ENCODE results near the gene LIPI. TPM values are rescaled to one million over a fixed set of nuclear protein-coding genes. Genes with fewer than 3 reads are reported as not detected.
A peak's percentile ranks its signal among the peaks of the same experiment; 100 is the strongest.
"Not testable (repeated sequence)": the region's sequence is repeated elsewhere in the genome, so short reads cannot be mapped to it uniquely, and the experiment has no call there.

The LIPI gene
- total and polyA plus RNA-seq, 3 experiments from 2014 or later: not detected

DNA sequence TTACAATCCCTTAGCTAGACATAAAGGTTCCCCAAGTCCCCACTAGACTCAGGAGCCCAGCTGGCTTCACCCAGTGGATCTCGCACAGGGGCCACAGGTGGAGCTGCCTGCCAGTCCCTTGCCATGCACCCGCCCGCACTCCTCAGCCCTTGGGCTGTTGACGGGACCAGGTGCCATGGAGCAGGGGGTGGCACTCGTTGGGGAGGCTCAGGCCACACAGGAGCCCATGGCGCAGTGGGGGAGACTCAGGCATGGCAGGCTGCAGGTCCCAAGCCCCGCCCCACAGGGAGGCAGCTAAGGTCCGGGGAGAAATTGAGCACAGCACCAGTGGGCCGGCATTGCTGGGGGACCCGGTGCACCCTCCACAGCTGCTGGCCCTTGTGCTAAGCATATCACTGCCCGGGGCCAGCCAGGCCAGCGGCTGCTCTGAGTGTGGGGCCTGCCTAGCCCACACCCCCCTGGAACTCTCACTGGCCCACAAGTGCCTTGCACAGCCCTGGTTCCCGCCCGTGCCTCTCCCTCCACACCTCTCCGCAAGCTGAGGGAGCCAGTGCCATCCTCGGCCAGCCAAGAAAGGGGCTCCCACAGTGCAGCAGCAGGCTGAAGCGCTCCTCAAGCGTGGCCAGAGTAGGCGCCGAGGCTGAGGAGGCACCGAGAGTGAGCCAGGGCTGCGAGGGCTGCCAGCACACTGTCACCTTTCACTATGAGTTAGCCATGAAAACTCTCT, 117.8 kb downstream of the LIPI start:
- Histone ChIP-seq H3K4me3 (ENCODE audit: low read length) (no peak overlapping the region), H3K9me3 (ENCODE audit: low read length) (no peaks in the 10 kb centered on the region), H3K27me3 (ENCODE audit: insufficient read depth, low read length, poor library complexity, severe bottlenecking) (no peaks in the 10 kb centered on the region), H3K27ac (ENCODE audit: low read depth, low read length) (no peak overlapping the region), H3K36me3 (ENCODE audit: insufficient read depth, low read length) (no peaks in the 10 kb centered on the region), H3K4me1 (ENCODE audit: insufficient read depth, low read length) (no peaks in the 10 kb centered on the region)
- DNase-seq: no peak
- Mint-ChIP-seq H3K27me3 (peaks cover 0 to 1% of the 10 kb centered on the region in 2 donors), H3K4me3 (no peak overlapping the region), H3K36me3 (peaks cover 0 to 5% (median 3%) of the 10 kb centered on the region in 3 donors), H3K27ac (no peak overlapping the region), H3K4me1 (no peaks in the 10 kb centered on the region), H3K9me3 (peaks cover 0 to 2% (median 0%) of the 10 kb centered on the region in 5 donors)
- CTCF ChIA-PET: no interaction called here
- POLR2A ChIA-PET: no interaction called here

DNA sequence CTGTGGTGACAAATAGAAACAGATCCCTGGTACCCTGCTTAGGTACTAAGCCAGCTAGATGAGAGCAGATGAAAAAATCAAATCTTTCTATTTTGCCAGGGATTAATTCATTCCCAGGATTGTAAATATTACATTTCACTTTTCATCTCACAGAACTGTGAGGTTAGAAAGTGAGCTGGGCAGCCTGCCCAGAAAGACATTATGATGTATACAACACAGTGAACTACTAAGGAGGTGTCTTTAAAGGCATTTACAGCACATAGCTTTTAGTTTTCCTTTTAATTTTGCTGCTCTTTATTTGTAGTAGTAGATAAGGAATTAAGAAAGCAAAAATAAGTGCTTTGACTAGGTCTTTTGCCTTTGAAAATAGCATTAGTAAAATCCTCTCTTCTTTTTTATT, 120.6 kb downstream of the LIPI start:
- H3K4me1 ChIP-seq (ENCODE audit: insufficient read depth, low read length); H3K4me3 Mint-ChIP-seq; H3K4me1 Mint-ChIP-seq; H3K27ac Mint-ChIP-seq; H3K36me3 ChIP-seq (ENCODE audit: insufficient read depth, low read length); POLR2A ChIA-PET; H3K27me3 Mint-ChIP-seq; H3K27me3 ChIP-seq (ENCODE audit: insufficient read depth, low read length, poor library complexity, severe bottlenecking); H3K27ac ChIP-seq (ENCODE audit: low read depth, low read length); DNase-seq; H3K9me3 ChIP-seq (ENCODE audit: low read length); H3K9me3 Mint-ChIP-seq; CTCF ChIA-PET; H3K4me3 ChIP-seq (ENCODE audit: low read length); H3K36me3 Mint-ChIP-seq: not testable (repeated sequence)

DNA sequence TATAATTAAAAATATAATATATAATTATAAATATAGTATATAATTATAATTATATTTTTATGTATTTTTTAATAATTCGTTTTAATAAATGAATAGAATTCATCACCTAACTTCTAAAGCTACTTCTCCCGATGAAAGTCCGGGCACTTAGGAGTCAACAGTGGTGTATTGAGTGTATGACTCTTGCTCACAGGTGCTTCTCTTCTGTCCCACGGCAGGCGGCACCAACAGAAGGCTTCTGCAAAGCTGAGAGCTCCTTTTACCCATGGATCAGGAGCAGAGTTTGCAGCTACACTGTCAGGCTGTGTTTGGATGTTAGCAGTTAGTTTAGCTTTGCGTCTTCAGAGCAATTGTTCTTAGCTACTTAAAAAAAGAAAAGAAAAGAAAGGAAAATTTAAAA, 122.4 kb downstream of the LIPI start:
- H3K27ac ChIP-seq (ENCODE audit: low read depth, low read length): no peak overlapping the region
- no peaks in the 10 kb centered on the region for H3K36me3 ChIP-seq (ENCODE audit: insufficient read depth, low read length)
- DNase-seq: no peak
- Mint-ChIP-seq H3K36me3 (peaks cover 0 to 2% (median 0%) of the 10 kb centered on the region in 3 donors), H3K4me1 (no peaks in the 10 kb centered on the region), H3K27me3 (peaks cover 0 to 1% of the 10 kb centered on the region in 2 donors), H3K4me3 (no peak overlapping the region), H3K9me3 (peaks cover 0 to 5% (median 2%) of the 10 kb centered on the region in 5 donors), H3K27ac (no peak overlapping the region)
- H3K4me3 ChIP-seq (ENCODE audit: low read length): no peak overlapping the region
- ChIA-PET CTCF (no interaction called here), POLR2A (no interaction called here)
- H3K27me3 ChIP-seq (ENCODE audit: insufficient read depth, low read length, poor library complexity, severe bottlenecking): no peaks in the 10 kb centered on the region
- no peaks in the 10 kb centered on the region for H3K9me3 ChIP-seq (ENCODE audit: low read length)
- no peaks in the 10 kb centered on the region for H3K4me1 ChIP-seq (ENCODE audit: insufficient read depth, low read length)

DNA sequence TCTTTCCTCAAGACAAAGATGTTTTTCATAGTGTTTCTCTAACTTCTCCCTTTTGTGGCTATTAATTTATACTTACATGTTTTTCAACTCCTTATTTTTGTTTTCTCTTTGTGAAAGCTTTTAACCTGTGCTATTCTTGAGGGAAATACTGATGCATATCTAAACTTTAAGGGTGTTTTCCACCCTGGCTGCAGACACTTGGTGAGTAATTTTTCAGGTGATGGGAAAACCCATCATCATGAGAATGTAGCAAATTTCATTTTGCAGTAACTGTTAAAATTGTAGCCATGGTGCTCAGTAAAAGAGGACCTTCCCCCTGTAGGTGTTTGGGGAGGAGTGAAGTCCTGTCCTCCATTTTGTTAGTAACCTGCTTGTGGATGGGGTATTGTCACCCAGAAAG, 124.2 kb downstream of the LIPI start:
- CTCF ChIA-PET: no interaction called here
- peak overlapping the region in 1 of 8 donors; percentile 56 for H3K27ac Mint-ChIP-seq
- H3K27ac ChIP-seq (ENCODE audit: low read depth, low read length): no peak overlapping the region

DNA sequence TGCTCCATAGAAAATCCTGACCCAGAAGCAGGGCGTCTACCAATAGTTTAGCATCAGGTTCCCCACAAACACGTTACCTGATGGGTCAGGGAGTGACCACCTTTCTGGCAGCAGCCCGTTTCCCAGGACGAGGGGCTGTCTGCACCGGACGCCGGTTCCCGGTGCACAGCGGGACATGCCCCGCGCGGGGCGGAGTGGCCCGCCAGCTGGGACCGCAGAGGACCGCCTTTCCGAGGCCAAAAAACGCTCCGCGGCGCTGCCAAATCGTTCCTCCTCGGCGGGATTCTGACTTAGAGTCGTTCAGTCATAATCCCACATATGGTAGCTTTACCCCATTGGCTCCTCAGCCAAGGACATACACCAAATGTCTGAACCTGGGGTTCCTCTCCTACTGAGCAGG, 126.1 kb downstream of the LIPI start:
- Mint-ChIP-seq H3K27ac (no peak overlapping the region), H3K36me3 (peaks cover 0 to 2% (median 0%) of the 10 kb centered on the region in 3 donors), H3K4me1 (no peaks in the 10 kb centered on the region), H3K4me3 (no peak overlapping the region), H3K27me3 (no peaks in the 10 kb centered on the region), H3K9me3 (peaks cover 0 to 12% (median 5%) of the 10 kb centered on the region in 5 donors)
- Histone ChIP-seq H3K9me3 (ENCODE audit: low read length) (no peaks in the 10 kb centered on the region), H3K36me3 (ENCODE audit: insufficient read depth, low read length) (no peaks in the 10 kb centered on the region), H3K27ac (ENCODE audit: low read depth, low read length) (no peak overlapping the region), H3K4me1 (ENCODE audit: insufficient read depth, low read length) (no peaks in the 10 kb centered on the region), H3K27me3 (ENCODE audit: insufficient read depth, low read length, poor library complexity, severe bottlenecking) (no peaks in the 10 kb centered on the region), H3K4me3 (ENCODE audit: low read length) (no peak overlapping the region)
- no peak for DNase-seq
- POLR2A ChIA-PET: no interaction called here
- CTCF ChIA-PET: no interaction called here

More for the DNA sequence above, 124.2 kb downstream of the LIPI start:
- Histone ChIP-seq H3K36me3 (ENCODE audit: insufficient read depth, low read length) (no peaks in the 10 kb centered on the region), H3K27me3 (ENCODE audit: insufficient read depth, low read length, poor library complexity, severe bottlenecking) (no peaks in the 10 kb centered on the region), H3K4me3 (ENCODE audit: low read length) (no peak overlapping the region), H3K9me3 (ENCODE audit: low read length) (no peaks in the 10 kb centered on the region), H3K4me1 (ENCODE audit: insufficient read depth, low read length) (no peaks in the 10 kb centered on the region)
- H3K9me3 Mint-ChIP-seq: peaks cover 0 to 9% (median 4%) of the 10 kb centered on the region in 5 donors
- H3K36me3 Mint-ChIP-seq: peaks cover 0 to 4% (median 0%) of the 10 kb centered on the region in 3 donors
- H3K27me3 Mint-ChIP-seq: peaks cover 0 to 1% of the 10 kb centered on the region in 2 donors
- DNase-seq: no peak
- no peaks in the 10 kb centered on the region for H3K4me1 Mint-ChIP-seq
- POLR2A ChIA-PET: no interaction called here
- H3K4me3 Mint-ChIP-seq: no peak overlapping the region

DNA sequence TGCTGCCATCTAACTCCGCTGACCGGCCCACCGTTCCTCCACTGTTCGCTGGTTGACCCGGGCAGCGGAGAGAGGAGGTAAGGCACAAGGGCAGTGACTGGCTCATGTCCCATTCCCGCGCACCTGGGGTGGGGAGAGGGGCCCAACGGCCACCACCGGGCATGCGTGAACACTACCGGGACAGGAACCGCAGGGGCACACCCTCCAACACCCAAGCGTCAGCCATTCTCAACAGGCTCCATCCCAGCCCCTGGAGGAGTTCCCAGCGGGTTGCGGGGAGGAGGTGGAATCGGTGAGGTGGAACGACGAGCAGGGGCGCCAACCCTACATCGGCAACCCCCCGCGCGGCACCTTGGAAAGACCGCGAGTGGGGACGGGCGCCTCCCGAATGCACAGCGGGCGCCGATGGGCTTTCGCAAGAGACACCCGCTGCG, 126.7 kb downstream of the LIPI start:
- Histone ChIP-seq H3K4me1 (ENCODE audit: insufficient read depth, low read length) (no peaks in the 10 kb centered on the region), H3K27me3 (ENCODE audit: insufficient read depth, low read length, poor library complexity, severe bottlenecking) (no peaks in the 10 kb centered on the region), H3K27ac (ENCODE audit: low read depth, low read length) (no peak overlapping the region), H3K36me3 (ENCODE audit: insufficient read depth, low read length) (no peaks in the 10 kb centered on the region), H3K4me3 (ENCODE audit: low read length) (no peak overlapping the region), H3K9me3 (ENCODE audit: low read length) (no peaks in the 10 kb centered on the region)
- no peaks in the 10 kb centered on the region for H3K27me3 Mint-ChIP-seq
- ChIA-PET CTCF (no interaction called here), POLR2A (no interaction called here)
- H3K9me3 Mint-ChIP-seq: peaks cover 0 to 12% (median 4%) of the 10 kb centered on the region in 5 donors
- H3K36me3 Mint-ChIP-seq: peaks cover 0 to 2% (median 0%) of the 10 kb centered on the region in 3 donors
- no peak overlapping the region for H3K4me3 Mint-ChIP-seq
- no peak for DNase-seq
- no peak overlapping the region for H3K27ac Mint-ChIP-seq
- H3K4me1 Mint-ChIP-seq: no peaks in the 10 kb centered on the region

DNA sequence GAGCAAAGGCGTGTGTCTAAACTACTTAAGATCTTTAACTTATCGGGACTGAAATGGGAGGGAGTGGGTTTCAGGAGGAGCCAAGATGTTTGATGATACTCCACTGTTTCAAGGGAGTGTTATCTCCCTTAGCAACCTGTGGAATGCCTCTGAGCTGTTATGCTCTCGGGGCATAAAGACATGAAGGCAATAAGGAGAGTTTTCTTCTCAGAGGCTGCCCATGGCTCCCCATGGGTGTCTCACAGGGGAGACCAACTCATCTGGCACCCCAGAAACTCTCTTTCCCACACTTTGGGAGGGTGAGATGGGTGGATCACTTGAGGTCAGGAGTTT, 130.0 kb downstream of the LIPI start:
- no peaks in the 10 kb centered on the region for H3K27me3 ChIP-seq (ENCODE audit: insufficient read depth, low read length, poor library complexity, severe bottlenecking)
- H3K4me3 ChIP-seq (ENCODE audit: low read length): no peak overlapping the region
- no peaks in the 10 kb centered on the region for H3K9me3 ChIP-seq (ENCODE audit: low read length)
- no peak overlapping the region for H3K27ac Mint-ChIP-seq
- no peaks in the 10 kb centered on the region for H3K27me3 Mint-ChIP-seq
- peaks cover 4 to 5% (median 4%) of the 10 kb centered on the region in 3 donors for H3K4me1 Mint-ChIP-seq
- no peak overlapping the region for H3K4me3 Mint-ChIP-seq
- H3K4me1 ChIP-seq (ENCODE audit: insufficient read depth, low read length): no peaks in the 10 kb centered on the region
- no peaks in the 10 kb centered on the region for H3K36me3 ChIP-seq (ENCODE audit: insufficient read depth, low read length)
- no peak for DNase-seq
- H3K9me3 Mint-ChIP-seq: peaks cover 0 to 26% (median 9%) of the 10 kb centered on the region in 5 donors
- H3K27ac ChIP-seq (ENCODE audit: low read depth, low read length): no peak overlapping the region
- CTCF ChIA-PET: no interaction called here
- POLR2A ChIA-PET: no interaction called here
- peaks cover 0 to 2% (median 0%) of the 10 kb centered on the region in 3 donors for H3K36me3 Mint-ChIP-seq

DNA sequence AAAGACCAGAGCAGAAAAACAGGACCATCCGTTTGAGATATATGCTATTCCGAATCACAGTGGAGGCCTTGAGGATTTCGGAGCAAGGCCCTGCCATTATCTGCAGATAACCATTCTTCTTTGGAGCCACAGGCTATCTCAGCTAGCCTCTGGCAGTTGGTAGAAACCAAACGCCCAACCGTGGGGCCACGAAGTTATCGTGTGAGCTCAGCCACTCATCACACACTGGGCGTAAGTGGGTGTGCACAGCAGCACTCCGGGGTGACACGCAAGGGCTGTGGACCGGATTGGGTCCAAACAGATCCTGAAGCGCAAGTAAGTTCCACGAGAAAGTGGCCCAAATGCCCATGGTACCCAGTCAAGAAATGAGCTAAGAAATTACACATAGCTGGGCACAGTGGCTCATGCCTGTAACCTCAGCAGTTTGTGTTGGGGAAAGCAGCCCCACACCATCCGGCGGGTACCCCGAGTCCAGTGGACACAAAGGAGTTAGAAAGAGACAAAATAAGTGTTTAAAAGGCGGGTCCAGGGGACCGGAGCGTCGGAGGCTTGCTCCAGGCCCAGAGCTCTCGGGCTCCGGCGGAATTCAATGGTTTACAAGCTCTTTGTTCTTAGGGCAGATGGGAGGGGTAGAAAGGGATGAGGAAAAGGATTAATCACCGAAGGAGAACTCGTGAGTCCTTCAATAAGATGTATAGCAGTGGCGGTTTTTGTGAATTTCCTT, 130.6 kb downstream of the LIPI start:
- H3K4me1 Mint-ChIP-seq: peaks cover 4 to 5% (median 4%) of the 10 kb centered on the region in 3 donors
- Histone ChIP-seq H3K36me3 (ENCODE audit: insufficient read depth, low read length) (no peaks in the 10 kb centered on the region), H3K9me3 (ENCODE audit: low read length) (no peaks in the 10 kb centered on the region), H3K27ac (ENCODE audit: low read depth, low read length) (no peak overlapping the region), H3K27me3 (ENCODE audit: insufficient read depth, low read length, poor library complexity, severe bottlenecking) (no peaks in the 10 kb centered on the region), H3K4me1 (ENCODE audit: insufficient read depth, low read length) (no peaks in the 10 kb centered on the region), H3K4me3 (ENCODE audit: low read length) (no peak overlapping the region)
- POLR2A ChIA-PET: no interaction called here
- H3K27ac Mint-ChIP-seq: no peak overlapping the region
- CTCF ChIA-PET: no interaction called here
- H3K9me3 Mint-ChIP-seq: peaks cover 0 to 26% (median 9%) of the 10 kb centered on the region in 5 donors
- peaks cover 0 to 2% (median 0%) of the 10 kb centered on the region in 3 donors for H3K36me3 Mint-ChIP-seq
- no peaks in the 10 kb centered on the region for H3K27me3 Mint-ChIP-seq
- H3K4me3 Mint-ChIP-seq: no peak overlapping the region
- DNase-seq: no peak

Data from CD8-positive, alpha-beta memory T cell (primary cell).